Measurements from ENCODE around the gene SLC39A7.

Gene SLC39A7

GRCh38 chr6:33190504-33191107 is 10.1 kb upstream of the SLC39A7 start:
- TF ChIP-seq CTCF (IDR thresholded peaks at IDR 0.05; ENCODE audit: borderline replicate concordance, control extremely low read depth, extremely low read depth, insufficient read depth, missing control alignments), result no peak

GRCh38 chr6:33191383-33192104 is 9.1 kb upstream of the SLC39A7 start:
- in situ Hi-C loops (cut with MboI; ENCODE audit: low sequenced_read_pairs, unreplicated experiment), result no loop called here
- no peak for DNase-seq (ENCODE audit: low spot score)
- no peak for TF ChIP-seq CTCF (IDR thresholded peaks at IDR 0.05; ENCODE audit: borderline replicate concordance, control extremely low read depth, extremely low read depth, insufficient read depth, missing control alignments)

More at GRCh38 chr6:33190504-33191107, 10.1 kb upstream of the SLC39A7 start:
- no peak for DNase-seq (ENCODE audit: low spot score)
- in situ Hi-C loops (cut with MboI; ENCODE audit: low sequenced_read_pairs, unreplicated experiment), result no loop called here

GRCh38 chr6:33192105-33192646 is 8.5 kb upstream of the SLC39A7 start, which contains the start of gene COL11A2:
Gene COL11A2 (minus strand): TSS chr6:33192467. CDS start chr6:33192240, 227 bp downstream.
- in situ Hi-C loops (cut with MboI; ENCODE audit: low sequenced_read_pairs, unreplicated experiment), result no loop called here
- no peak for TF ChIP-seq CTCF (IDR thresholded peaks at IDR 0.05; ENCODE audit: borderline replicate concordance, control extremely low read depth, extremely low read depth, insufficient read depth, missing control alignments)
- DNase-seq (ENCODE audit: low spot score), result no peak

GRCh38 chr6:33192671-33193602 is 7.7 kb upstream of the SLC39A7 start:
- in situ Hi-C loops (cut with MboI; ENCODE audit: low sequenced_read_pairs, unreplicated experiment), result no loop called here
- no peak for TF ChIP-seq CTCF (IDR thresholded peaks at IDR 0.05; ENCODE audit: borderline replicate concordance, control extremely low read depth, extremely low read depth, insufficient read depth, missing control alignments)
- DNase-seq (ENCODE audit: low spot score), result no peak

GRCh38 chr6:33193619-33194018 is 7.0 kb upstream of the SLC39A7 start:
- in situ Hi-C loops (cut with MboI; ENCODE audit: low sequenced_read_pairs, unreplicated experiment), result no loop called here
- DNase-seq (ENCODE audit: low spot score), result no peak
- no peak for TF ChIP-seq CTCF (IDR thresholded peaks at IDR 0.05; ENCODE audit: borderline replicate concordance, control extremely low read depth, extremely low read depth, insufficient read depth, missing control alignments)

GRCh38 chr6:33194431-33194979 is 6.2 kb upstream of the SLC39A7 start:
- DNase-seq (ENCODE audit: low spot score), result no peak
- in situ Hi-C loops (cut with MboI; ENCODE audit: low sequenced_read_pairs, unreplicated experiment), result no loop called here
- no peak for TF ChIP-seq CTCF (IDR thresholded peaks at IDR 0.05; ENCODE audit: borderline replicate concordance, control extremely low read depth, extremely low read depth, insufficient read depth, missing control alignments)

Measured in GM13976 (cell line).